ENCODE results near the gene MICB. TPM values are rescaled to one million over a fixed set of nuclear protein-coding genes. Genes with fewer than 3 reads are reported as not detected.

MICB gene
- total and polyA plus RNA-seq, 2 of the 8 experiments (the other 6 are each of a cell fraction or from before 2014, with no cell fraction given), result 16.2 to 25.3 TPM

- TF ChIP-seq, protein P1, sequence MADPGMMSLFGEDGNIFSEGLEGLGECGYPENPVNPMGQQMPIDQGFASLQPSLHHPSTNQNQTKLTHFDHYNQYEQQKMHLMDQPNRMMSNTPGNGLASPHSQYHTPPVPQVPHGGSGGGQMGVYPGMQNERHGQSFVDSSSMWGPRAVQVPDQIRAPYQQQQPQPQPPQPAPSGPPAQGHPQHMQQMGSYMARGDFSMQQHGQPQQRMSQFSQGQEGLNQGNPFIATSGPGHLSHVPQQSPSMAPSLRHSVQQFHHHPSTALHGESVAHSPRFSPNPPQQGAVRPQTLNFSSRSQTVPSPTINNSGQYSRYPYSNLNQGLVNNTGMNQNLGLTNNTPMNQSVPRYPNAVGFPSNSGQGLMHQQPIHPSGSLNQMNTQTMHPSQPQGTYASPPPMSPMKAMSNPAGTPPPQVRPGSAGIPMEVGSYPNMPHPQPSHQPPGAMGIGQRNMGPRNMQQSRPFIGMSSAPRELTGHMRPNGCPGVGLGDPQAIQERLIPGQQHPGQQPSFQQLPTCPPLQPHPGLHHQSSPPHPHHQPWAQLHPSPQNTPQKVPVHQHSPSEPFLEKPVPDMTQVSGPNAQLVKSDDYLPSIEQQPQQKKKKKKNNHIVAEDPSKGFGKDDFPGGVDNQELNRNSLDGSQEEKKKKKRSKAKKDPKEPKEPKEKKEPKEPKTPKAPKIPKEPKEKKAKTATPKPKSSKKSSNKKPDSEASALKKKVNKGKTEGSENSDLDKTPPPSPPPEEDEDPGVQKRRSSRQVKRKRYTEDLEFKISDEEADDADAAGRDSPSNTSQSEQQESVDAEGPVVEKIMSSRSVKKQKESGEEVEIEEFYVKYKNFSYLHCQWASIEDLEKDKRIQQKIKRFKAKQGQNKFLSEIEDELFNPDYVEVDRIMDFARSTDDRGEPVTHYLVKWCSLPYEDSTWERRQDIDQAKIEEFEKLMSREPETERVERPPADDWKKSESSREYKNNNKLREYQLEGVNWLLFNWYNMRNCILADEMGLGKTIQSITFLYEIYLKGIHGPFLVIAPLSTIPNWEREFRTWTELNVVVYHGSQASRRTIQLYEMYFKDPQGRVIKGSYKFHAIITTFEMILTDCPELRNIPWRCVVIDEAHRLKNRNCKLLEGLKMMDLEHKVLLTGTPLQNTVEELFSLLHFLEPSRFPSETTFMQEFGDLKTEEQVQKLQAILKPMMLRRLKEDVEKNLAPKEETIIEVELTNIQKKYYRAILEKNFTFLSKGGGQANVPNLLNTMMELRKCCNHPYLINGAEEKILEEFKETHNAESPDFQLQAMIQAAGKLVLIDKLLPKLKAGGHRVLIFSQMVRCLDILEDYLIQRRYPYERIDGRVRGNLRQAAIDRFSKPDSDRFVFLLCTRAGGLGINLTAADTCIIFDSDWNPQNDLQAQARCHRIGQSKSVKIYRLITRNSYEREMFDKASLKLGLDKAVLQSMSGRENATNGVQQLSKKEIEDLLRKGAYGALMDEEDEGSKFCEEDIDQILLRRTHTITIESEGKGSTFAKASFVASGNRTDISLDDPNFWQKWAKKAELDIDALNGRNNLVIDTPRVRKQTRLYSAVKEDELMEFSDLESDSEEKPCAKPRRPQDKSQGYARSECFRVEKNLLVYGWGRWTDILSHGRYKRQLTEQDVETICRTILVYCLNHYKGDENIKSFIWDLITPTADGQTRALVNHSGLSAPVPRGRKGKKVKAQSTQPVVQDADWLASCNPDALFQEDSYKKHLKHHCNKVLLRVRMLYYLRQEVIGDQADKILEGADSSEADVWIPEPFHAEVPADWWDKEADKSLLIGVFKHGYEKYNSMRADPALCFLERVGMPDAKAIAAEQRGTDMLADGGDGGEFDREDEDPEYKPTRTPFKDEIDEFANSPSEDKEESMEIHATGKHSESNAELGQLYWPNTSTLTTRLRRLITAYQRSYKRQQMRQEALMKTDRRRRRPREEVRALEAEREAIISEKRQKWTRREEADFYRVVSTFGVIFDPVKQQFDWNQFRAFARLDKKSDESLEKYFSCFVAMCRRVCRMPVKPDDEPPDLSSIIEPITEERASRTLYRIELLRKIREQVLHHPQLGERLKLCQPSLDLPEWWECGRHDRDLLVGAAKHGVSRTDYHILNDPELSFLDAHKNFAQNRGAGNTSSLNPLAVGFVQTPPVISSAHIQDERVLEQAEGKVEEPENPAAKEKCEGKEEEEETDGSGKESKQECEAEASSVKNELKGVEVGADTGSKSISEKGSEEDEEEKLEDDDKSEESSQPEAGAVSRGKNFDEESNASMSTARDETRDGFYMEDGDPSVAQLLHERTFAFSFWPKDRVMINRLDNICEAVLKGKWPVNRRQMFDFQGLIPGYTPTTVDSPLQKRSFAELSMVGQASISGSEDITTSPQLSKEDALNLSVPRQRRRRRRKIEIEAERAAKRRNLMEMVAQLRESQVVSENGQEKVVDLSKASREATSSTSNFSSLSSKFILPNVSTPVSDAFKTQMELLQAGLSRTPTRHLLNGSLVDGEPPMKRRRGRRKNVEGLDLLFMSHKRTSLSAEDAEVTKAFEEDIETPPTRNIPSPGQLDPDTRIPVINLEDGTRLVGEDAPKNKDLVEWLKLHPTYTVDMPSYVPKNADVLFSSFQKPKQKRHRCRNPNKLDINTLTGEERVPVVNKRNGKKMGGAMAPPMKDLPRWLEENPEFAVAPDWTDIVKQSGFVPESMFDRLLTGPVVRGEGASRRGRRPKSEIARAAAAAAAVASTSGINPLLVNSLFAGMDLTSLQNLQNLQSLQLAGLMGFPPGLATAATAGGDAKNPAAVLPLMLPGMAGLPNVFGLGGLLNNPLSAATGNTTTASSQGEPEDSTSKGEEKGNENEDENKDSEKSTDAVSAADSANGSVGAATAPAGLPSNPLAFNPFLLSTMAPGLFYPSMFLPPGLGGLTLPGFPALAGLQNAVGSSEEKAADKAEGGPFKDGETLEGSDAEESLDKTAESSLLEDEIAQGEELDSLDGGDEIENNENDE (IDR thresholded peaks at IDR 0.05; ENCODE audit: insufficient replicate concordance, low read length), result no peak
- TF ChIP-seq KDM1A (IDR thresholded peaks at IDR 0.05; ENCODE audit: borderline replicate concordance, low read length) (no peak), MAFK (IDR thresholded peaks at IDR 0.05; ENCODE audit: low read depth, low read length) (no peak), CBX5 (IDR thresholded peaks at IDR 0.05; ENCODE audit: low read depth, low read length) (no peak), BRCA1 (IDR thresholded peaks at IDR 0.05; ENCODE audit: low read depth, low read length) (no peak), EZH2 (IDR thresholded peaks at IDR 0.05; ENCODE audit: low read depth, low read length, severe bottlenecking) (no peak), GTF2F1 (IDR thresholded peaks at IDR 0.05; ENCODE audit: borderline replicate concordance, low read depth, low read length) (no peak), EP300 (IDR thresholded peaks at IDR 0.05; ENCODE audit: borderline replicate concordance in 1 of 2, low read depth in 2 of 2, low read length in 2 of 2) (no peak), CHD2 (IDR thresholded peaks at IDR 0.05; ENCODE audit: low read length) (no peak), YY1 (IDR thresholded peaks at IDR 0.05; ENCODE audit: low read depth, low read length) (no peak), CREB1 (IDR thresholded peaks at IDR 0.05) (no peak)
These were observed 4.6 kb downstream of the MICB start (continued) for GRCh38 chr6:31502586-31502985.
